Gastroesophageal sphincter (tissue), 4 donors: ENCODE measurements around the gene SH2D6. TPM values are rescaled to one million over a fixed set of nuclear protein-coding genes. Genes with fewer than 3 reads are reported as not detected.

Experiments
- ATAC-seq: fragments of 150-250 bp; one replicate; pipeline ENCODE4 v1.9.1; 2016; ENCODE audit warnings: mild to moderate bottlenecking, moderate library complexity
- H3K27ac ChIP-seq, 4 donors: fragments of 200-600 bp; sonication (generic) in 3 of 4; 1 replicate in 3 of 4; 2 replicates in 1 of 4; pipeline ENCODE4 v1.5.1; 2016 to 2019
- H3K27me3 ChIP-seq: fragments of 200-600 bp; sonication (generic); one replicate; pipeline ENCODE4 v1.5.1; 2019
- H3K36me3 ChIP-seq, 2 donors: fragments of 200-600 bp; sonication (generic); one replicate each; pipeline ENCODE4 v1.5.1; 2019; ENCODE audit warnings: control low read depth in 1 of 2
- H3K4me1 ChIP-seq, 3 donors: fragments of 200-600 bp; sonication (generic); 1 replicate in 2 of 3; 2 replicates in 1 of 3; pipeline ENCODE4 v1.5.1; 2016 to 2019; ENCODE audit warnings: control low read depth in 2 of 3
- H3K4me3 ChIP-seq, 2 donors: fragments of 200-600 bp; sonication (generic); one replicate each; pipeline ENCODE4 v1.5.1; 2019; ENCODE audit warnings: mild to moderate bottlenecking in 1 of 2, moderate library complexity in 1 of 2
- H3K9me3 ChIP-seq, 3 donors: fragments of 200-600 bp; sonication (generic); one replicate each; pipeline ENCODE4 v1.5.1; 2017 to 2019; ENCODE audit warnings: control low read depth in 2 of 3
- EP300 ChIP-seq: sonication (generic); formaldehyde crosslinking; IDR thresholded peaks from one replicate; pipeline ENCODE4 v1.6.1; 2017; ENCODE audit warnings: antibody characterized with exemption, mild to moderate bottlenecking
- POLR2A ChIP-seq, 2 donors: fragments of 450-650 bp; IDR thresholded peaks; one replicate each; pipeline ENCODE4 v1.6.1; 2017; ENCODE audit warnings: antibody characterized with exemption in 2 of 2, mild to moderate bottlenecking in 2 of 2, moderate library complexity in 1 of 2
- POLR2AphosphoS5 ChIP-seq: sonication (generic); formaldehyde crosslinking; IDR thresholded peaks from one replicate; pipeline ENCODE4 v1.6.1; 2017; ENCODE audit warnings: antibody characterized with exemption
- WGBS, 2 donors: methylation state at CpG; one replicate each; pipeline ENCODE4 v1.1.5; 2018; ENCODE audit warnings: low coverage in 1 of 2; 5-methylcytosine and 5-hydroxymethylcytosine counted together
- total RNA-seq, 4 donors: library from RNA; depleted of rRNA; stranded (reverse); fragments of >200 nt; gene quantifications; one replicate each; pipeline ENCODE4 v1.1.0, GENCODE V29; 2016
- TF ChIP-seq, protein P1 (sequence below), 4 experiments: fragments of 200-600 bp in 2 of 4; fragments of 450-650 bp in 2 of 4; sonication (generic) in 1 of 4; IDR thresholded peaks; one replicate each; pipeline ENCODE4 v1.5.1; 2017 to 2019; ENCODE audit warnings: antibody characterized with exemption in 4 of 4, mild to moderate bottlenecking in 2 of 4, moderate library complexity in 2 of 4

Gene SH2D6
- total RNA-seq, 4 donors from 2014 or later: not detected

DNA sequence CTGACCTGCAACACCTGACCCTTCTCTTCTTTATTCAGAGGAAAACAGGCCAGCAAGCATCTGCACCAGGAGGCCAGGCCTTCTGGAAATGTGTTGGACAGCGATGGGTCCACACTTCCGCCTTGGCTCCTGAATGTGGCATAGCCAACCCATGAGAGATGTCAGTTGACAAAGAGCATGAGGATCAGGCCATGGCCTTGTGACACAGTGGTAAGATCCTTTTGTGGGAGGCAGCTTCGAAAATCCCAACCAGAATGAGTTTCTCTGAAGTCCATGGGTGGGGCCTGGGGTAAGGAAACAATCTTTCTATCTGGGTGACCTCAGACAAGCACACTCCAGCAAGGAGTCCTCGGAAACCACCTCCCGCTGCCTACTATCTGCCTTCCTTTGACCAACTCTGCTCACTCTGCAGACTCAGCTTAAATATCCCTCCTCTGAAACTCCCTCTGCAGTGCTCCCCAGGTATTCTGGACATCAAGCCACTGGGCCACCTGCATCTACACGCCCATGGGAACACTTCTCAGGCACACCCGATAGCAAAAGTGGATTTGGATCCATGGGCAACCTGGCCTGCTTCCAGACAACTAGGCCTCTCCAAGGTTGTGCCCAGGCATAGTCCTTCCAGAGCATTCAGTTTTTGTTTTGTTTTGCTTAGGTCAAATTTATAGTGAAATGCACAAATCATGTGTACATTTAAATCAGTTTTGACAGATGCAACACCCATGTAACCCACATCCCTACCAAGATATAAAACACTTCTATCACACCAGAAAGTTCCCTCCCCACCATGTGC is 3.6 kb upstream of the SH2D6 start:
- peaks cover 0 to 50% (median 22%) of the 10 kb centered on the region in 3 donors for H3K4me1 ChIP-seq
- H3K4me3 ChIP-seq: no peak overlapping the region
- H3K27me3 ChIP-seq: no peaks in the 10 kb centered on the region
- H3K36me3 ChIP-seq: no peaks in the 10 kb centered on the region
- no peak for ATAC-seq
- WGBS, 2 donors: 83 to 100% methylated on average over 1 of the region's 7 CpGs
- H3K9me3 ChIP-seq: no peaks in the 10 kb centered on the region
- H3K27ac ChIP-seq: no peak overlapping the region
- TF ChIP-seq, protein P1, sequence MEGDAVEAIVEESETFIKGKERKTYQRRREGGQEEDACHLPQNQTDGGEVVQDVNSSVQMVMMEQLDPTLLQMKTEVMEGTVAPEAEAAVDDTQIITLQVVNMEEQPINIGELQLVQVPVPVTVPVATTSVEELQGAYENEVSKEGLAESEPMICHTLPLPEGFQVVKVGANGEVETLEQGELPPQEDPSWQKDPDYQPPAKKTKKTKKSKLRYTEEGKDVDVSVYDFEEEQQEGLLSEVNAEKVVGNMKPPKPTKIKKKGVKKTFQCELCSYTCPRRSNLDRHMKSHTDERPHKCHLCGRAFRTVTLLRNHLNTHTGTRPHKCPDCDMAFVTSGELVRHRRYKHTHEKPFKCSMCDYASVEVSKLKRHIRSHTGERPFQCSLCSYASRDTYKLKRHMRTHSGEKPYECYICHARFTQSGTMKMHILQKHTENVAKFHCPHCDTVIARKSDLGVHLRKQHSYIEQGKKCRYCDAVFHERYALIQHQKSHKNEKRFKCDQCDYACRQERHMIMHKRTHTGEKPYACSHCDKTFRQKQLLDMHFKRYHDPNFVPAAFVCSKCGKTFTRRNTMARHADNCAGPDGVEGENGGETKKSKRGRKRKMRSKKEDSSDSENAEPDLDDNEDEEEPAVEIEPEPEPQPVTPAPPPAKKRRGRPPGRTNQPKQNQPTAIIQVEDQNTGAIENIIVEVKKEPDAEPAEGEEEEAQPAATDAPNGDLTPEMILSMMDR (IDR thresholded peaks at IDR 0.05): no peak
- TF ChIP-seq POLR2A (IDR thresholded peaks at IDR 0.05) (no peak), POLR2AphosphoS5 (no peak), EP300 (no peak)

DNA sequence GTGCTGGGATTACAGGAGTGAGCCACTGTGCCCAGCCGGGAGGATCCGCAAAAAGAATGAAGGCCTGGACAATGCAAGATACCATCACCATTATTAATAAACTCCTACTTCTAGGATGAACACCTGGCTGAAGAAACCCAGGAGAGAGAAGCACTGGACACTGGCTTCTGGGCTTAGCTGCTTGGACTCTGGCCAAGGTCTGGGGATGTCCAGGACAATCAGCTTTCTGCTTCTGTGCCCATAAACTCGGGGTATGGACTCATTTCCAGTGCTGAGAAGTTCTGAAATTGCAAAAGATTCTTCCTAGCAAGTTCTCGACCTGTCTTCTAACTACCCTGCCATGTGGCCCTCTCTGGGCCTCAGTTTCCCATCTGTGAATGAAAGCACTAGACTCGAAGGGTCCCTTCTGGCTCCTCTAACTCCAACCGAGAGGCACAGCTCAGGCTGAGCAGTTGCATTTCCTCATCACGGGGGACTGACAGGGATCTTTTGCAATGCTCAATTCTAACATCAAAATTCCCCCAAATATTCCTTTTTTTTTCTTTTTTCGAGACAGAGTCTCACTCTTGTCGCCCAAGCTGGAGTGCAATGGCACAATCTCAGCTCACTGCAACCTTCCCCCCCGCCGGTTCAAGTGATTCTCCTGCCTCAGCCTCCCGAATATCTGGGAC is 2.4 kb upstream of the SH2D6 start:
- H3K4me3 ChIP-seq: no peak overlapping the region
- H3K9me3 ChIP-seq: no peaks in the 10 kb centered on the region
- H3K4me1 ChIP-seq: peaks cover 0 to 51% (median 23%) of the 10 kb centered on the region in 3 donors
- 86 to 87% methylated on average over 7 to 9 of the region's 12 CpGs for WGBS, 2 donors
- no peaks in the 10 kb centered on the region for H3K36me3 ChIP-seq
- TF ChIP-seq EP300: no peak
- TF ChIP-seq, protein P1 (IDR thresholded peaks at IDR 0.05): no peak
- no peak overlapping the region for H3K27ac ChIP-seq
- no peaks in the 10 kb centered on the region for H3K27me3 ChIP-seq
- no peak for ATAC-seq

DNA sequence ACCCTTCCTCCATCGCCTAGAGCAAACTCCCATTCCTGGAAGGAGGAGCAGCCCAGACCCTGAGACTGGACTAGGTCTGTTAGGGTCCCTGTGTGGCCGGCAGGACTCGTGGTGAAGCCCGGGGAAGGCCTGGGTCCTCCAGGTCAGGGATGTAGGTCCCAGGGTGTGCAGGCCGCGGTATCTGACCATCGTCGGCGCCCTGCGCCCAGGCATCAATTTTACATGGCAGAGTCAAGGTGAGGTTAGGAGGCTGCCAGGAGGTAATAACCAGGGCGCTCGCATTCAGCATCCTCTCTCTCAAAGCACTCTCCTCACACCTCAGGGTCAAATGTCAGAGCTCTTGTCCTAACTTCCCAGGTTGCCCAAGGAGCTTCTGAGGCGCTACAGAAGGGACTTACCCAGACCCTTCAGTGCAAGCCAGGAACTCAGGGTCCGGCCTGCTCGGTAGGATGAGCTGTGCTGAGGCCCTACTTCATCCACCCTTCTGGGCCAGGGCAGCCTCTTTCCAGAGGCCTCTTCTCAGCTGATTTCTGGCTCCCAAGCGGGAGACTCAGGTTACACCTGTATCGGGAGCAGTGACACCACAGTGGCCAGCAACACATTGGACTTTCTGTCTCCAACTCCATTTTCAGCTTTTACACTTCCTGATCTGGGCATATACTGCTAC is 628 bp downstream of the SH2D6 start:
- no peak for ATAC-seq
- Histone ChIP-seq H3K36me3 (no peaks in the 10 kb centered on the region), H3K4me3 (peak overlapping the region; percentile 44 to 62), H3K27ac (peak overlapping the region; percentile 54 to 97 (median 91)), H3K9me3 (no peaks in the 10 kb centered on the region), H3K4me1 (peaks cover 0 to 40% (median 16%) of the 10 kb centered on the region in 3 donors), H3K27me3 (no peaks in the 10 kb centered on the region)
- 94% methylated on average over 3 of the region's 17 CpGs; no CpG with 5 or more reads in 1 of the 2 donors for WGBS, 2 donors
- no peak for TF ChIP-seq POLR2AphosphoS5
- no peak for TF ChIP-seq EP300
- TF ChIP-seq, protein P1 (IDR thresholded peaks at IDR 0.05): no peak
- TF ChIP-seq POLR2A (IDR thresholded peaks at IDR 0.05): no peak

DNA sequence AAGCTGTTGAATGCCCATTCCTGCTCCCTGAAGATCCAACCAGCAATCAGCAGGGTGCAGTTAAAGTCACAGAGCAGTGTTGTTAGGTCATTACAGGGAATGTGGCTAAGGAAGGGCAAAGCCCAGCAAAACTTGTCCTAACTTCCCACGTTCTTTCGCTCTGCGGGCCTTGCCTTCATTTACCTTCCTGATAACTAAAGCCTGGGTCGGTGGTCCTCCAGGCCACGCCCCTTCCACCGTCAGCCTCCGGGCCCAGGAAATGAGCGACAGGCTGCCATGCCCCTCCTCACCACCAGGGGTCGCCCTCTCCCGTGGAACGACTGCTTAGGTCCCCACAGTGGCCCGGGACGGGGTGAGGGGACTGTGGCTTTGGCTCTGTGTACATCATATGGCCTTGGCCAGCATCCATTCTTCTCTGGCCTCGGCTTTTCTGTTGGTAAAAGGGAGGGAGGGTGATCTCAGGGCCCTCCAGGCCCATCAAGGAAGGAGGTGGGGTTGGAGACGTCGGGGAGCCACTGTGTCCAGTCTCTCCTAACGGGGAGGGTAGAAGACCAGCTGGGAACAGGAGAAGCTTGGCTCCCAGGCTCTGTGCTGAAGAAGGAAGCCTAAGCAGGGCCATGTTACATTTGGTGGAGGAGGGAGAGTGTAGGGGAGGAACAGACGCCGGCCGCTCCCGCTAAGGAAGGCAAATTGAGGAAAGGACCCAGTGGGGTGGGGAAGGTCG is 2.2 kb downstream of the SH2D6 start:
- peak; percentile 64 for ATAC-seq
- TF ChIP-seq EP300 (no peak), POLR2AphosphoS5 (peak; percentile 64), POLR2A (IDR thresholded peaks at IDR 0.05) (no peak)
- TF ChIP-seq, protein P1 (IDR thresholded peaks at IDR 0.05): peak in 3 of 4 experiments; percentile 100
- H3K4me1 ChIP-seq: peaks cover 0 to 37% (median 15%) of the 10 kb centered on the region in 3 donors
- no peaks in the 10 kb centered on the region for H3K27me3 ChIP-seq
- H3K36me3 ChIP-seq: no peaks in the 10 kb centered on the region
- H3K27ac ChIP-seq: peak overlapping the region in 3 of 4 donors; percentile 90 to 97 (median 92)
- H3K4me3 ChIP-seq: peak overlapping the region in 1 of 2 donors; percentile 26
- no peaks in the 10 kb centered on the region for H3K9me3 ChIP-seq
- 20 to 49% methylated on average over 4 to 6 of the region's 22 CpGs for WGBS, 2 donors
